Measurements from ENCODE around the gene MTTP.

- no peak for TF ChIP-seq ZFX (IDR thresholded peaks at IDR 0.05)
- TF ChIP-seq SIN3A (IDR thresholded peaks at IDR 0.05; ENCODE audit: low read depth), result no peak
- no peak for TF ChIP-seq CTCF (IDR thresholded peaks at IDR 0.05 in 2 of 3, conservative IDR thresholded peaks at IDR 0.05 in 1 of 3; ENCODE audit: borderline replicate concordance in 1 of 3, insufficient read depth in 1 of 3, low read depth in 2 of 3, low read length in 2 of 3)
- TF ChIP-seq EGR1 (IDR thresholded peaks at IDR 0.05; ENCODE audit: low read depth), result no peak
- no peak for TF ChIP-seq JUND (IDR thresholded peaks at IDR 0.05)
- no peak for TF ChIP-seq YY1 (IDR thresholded peaks at IDR 0.05; ENCODE audit: extremely low read depth, insufficient replicate concordance, low read depth, low read length)
- TF ChIP-seq EZH2phosphoT487 (IDR thresholded peaks at IDR 0.05; ENCODE audit: borderline replicate concordance), result no peak
- TF ChIP-seq POLR2A (IDR thresholded peaks at IDR 0.05; ENCODE audit: borderline replicate concordance, extremely low read depth, insufficient read depth, insufficient read length), result no peak
- TF ChIP-seq CEBPB (IDR thresholded peaks at IDR 0.05; ENCODE audit: low read depth), result no peak
Observed at GRCh38 chr4:99571883-99572282, 2.7 kb upstream of the MTTP start.

Measured in HCT116 (cell line).